Muscle layer of duodenum (tissue), 2 donors: ENCODE measurements around the gene RAD54L.

ENCODE experiments used
- H3K27ac ChIP-seq: one replicate; pipeline ENCODE4 v1.7.0; 2013; ENCODE audit warnings: mild to moderate bottlenecking, low read length
- H3K27me3 ChIP-seq: one replicate; pipeline ENCODE4 v1.7.0; 2013; ENCODE audit warnings: low read depth, mild to moderate bottlenecking, control low read depth, low read length
- H3K36me3 ChIP-seq, 2 donors: one replicate each; pipeline ENCODE4 v1.7.0; 2013; ENCODE audit warnings: low read length in 2 of 2, control low read depth in 1 of 2, mild to moderate bottlenecking in 1 of 2; ENCODE audit not compliant: insufficient read depth in 2 of 2, control insufficient read depth in 1 of 2
- H3K4me1 ChIP-seq, 2 donors: one replicate each; pipeline ENCODE4 v1.7.0; 2013; ENCODE audit warnings: low read length in 2 of 2, mild to moderate bottlenecking in 2 of 2, control low read depth in 1 of 2, moderate library complexity in 1 of 2; ENCODE audit not compliant: insufficient read depth in 2 of 2, control insufficient read depth in 1 of 2
- H3K4me3 ChIP-seq, 2 donors: one replicate each; pipeline ENCODE4 v1.7.0; 2013; ENCODE audit warnings: low read length in 2 of 2, low read depth in 1 of 2, mild to moderate bottlenecking in 1 of 2
- H3K9me3 ChIP-seq, 2 donors: one replicate each; pipeline ENCODE4 v1.7.0; 2013; ENCODE audit warnings: low read length in 2 of 2, control low read depth in 1 of 2, mild to moderate bottlenecking in 1 of 2; ENCODE audit not compliant: control insufficient read depth in 1 of 2
- donor health status: healthy.

Gene RAD54L

GRCh38 chr1:46289134-46289494, 41.6 kb downstream of the RAD54L start:
- Histone ChIP-seq H3K4me1 (no peaks in the 10 kb centered on the region), H3K27ac (no peak overlapping the region), H3K9me3 (no peaks in the 10 kb centered on the region), H3K27me3 (no peaks in the 10 kb centered on the region), H3K4me3 (no peak overlapping the region), H3K36me3 (peaks cover 30 to 66% of the 10 kb centered on the region in 2 donors)

- H3K9me3 ChIP-seq = no peaks in the 10 kb centered on the region
- H3K27me3 ChIP-seq = no peaks in the 10 kb centered on the region
- H3K27ac ChIP-seq = no peak overlapping the region
- peaks cover 21 to 60% of the 10 kb centered on the region in 2 donors for H3K36me3 ChIP-seq
- no peaks in the 10 kb centered on the region for H3K4me1 ChIP-seq
- no peak overlapping the region for H3K4me3 ChIP-seq
These were observed 42.4 kb downstream of the RAD54L start for GRCh38 chr1:46289976-46290375.

DNA sequence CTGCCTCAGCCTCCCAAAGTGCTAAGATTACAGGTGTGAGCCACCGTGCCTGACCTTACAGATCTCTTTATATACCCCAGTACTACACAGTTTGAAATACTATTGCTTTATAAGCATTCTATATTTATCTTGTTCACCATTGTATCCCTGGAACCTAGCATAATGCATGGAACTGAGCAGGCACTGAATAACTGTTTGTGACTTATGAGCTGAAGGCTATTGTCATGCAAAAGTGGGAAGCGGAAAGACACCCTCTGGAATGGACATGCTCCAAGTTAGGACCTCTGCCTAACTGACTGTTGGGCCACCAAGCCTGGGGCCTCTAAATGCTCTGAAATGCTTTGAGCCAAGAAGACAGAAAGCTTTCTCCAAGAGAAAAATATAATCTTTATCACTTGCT, 47.7 kb downstream of the RAD54L start:
- no peak overlapping the region for H3K4me3 ChIP-seq
- H3K4me1 ChIP-seq = peaks cover under 1 to 12% of the 10 kb centered on the region in 2 donors
- H3K27me3 ChIP-seq = no peaks in the 10 kb centered on the region
- H3K27ac ChIP-seq = no peak overlapping the region
- no peaks in the 10 kb centered on the region for H3K9me3 ChIP-seq
- peaks cover 26 to 37% of the 10 kb centered on the region in 2 donors for H3K36me3 ChIP-seq

- Histone ChIP-seq H3K9me3 (no peaks in the 10 kb centered on the region), H3K4me3 (no peak overlapping the region), H3K27ac (no peak overlapping the region), H3K36me3 (peaks cover 26 to 48% of the 10 kb centered on the region in 2 donors), H3K27me3 (no peaks in the 10 kb centered on the region), H3K4me1 (peaks cover 11 to 24% of the 10 kb centered on the region in 2 donors)
These were observed 50.8 kb downstream of the RAD54L start for GRCh38 chr1:46298387-46298786.

DNA sequence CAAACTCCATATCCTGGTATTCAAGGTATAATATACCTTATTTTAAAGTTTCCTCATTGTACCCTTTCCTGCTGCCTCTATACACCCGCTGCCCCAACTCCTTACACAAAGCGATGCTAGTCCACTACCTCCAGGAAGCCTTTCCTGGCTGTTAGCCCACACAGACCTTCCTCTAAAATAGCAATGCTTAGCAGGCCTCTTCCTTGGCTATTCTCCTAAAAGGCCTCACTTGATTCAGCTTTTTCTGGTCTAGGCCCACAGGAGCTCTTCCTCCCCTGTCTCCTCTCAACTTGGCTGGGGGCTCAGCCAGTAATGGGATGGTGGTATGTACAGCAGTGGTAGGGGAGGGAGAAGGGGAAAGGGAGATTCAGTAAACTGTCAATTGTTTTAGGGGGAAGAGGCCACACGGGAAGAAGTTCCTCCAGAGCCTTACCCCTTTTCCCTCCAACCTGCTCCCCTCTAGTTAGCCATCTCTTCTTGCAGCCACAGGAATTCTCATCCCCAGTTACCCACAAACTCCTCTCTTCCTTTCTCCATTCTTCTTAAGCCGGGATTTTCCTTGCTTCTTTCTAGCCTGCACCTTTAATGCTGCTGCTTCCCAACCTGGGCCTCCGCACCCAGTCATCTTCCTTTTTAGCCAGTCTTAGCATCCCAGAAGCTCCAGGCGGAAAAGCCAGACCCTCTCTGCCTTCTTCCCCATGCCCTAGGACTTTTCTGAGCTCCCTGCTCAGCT, 53.3 kb downstream of the RAD54L start:
- no peaks in the 10 kb centered on the region for H3K27me3 ChIP-seq
- peaks cover 11 to 39% of the 10 kb centered on the region in 2 donors for H3K4me1 ChIP-seq
- peak overlapping the region; percentile 89 for H3K27ac ChIP-seq
- no peaks in the 10 kb centered on the region for H3K9me3 ChIP-seq
- peak overlapping the region; percentile 90 to 94 for H3K4me3 ChIP-seq
- peaks cover 20 to 31% of the 10 kb centered on the region in 2 donors for H3K36me3 ChIP-seq

DNA sequence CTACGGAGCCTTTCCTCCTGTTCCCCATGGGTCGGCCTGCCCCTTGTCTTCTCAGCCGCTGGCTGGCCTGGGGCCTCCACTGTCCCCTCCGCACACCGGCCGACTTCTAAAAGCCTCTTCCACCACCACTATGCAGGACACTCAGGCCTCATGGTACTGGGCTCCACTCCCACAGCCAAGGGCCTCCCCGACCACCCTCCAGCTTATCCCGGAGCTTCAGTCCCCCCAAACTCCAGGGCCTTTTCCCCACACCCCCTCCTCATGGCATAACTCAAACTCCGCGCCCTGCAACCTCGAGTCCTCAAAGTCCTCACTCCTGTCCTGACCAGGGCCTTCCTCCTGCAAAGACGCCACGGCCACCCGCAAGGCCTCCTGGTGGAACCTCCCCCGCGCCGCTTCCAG, 53.8 kb downstream of the RAD54L start:
- Histone ChIP-seq H3K9me3 (no peaks in the 10 kb centered on the region), H3K27me3 (no peaks in the 10 kb centered on the region), H3K4me3 (peak overlapping the region; percentile 90 to 94), H3K27ac (peak overlapping the region; percentile 89), H3K4me1 (peaks cover 11 to 43% of the 10 kb centered on the region in 2 donors), H3K36me3 (peaks cover 17 to 30% of the 10 kb centered on the region in 2 donors)

- Histone ChIP-seq H3K9me3 (no peaks in the 10 kb centered on the region), H3K27me3 (no peaks in the 10 kb centered on the region), H3K36me3 (peaks cover 11 to 24% of the 10 kb centered on the region in 2 donors), H3K27ac (peak overlapping the region; percentile 89), H3K4me1 (peaks cover 11 to 48% of the 10 kb centered on the region in 2 donors), H3K4me3 (peak overlapping the region; percentile 90 to 94)
These were observed 54.5 kb downstream of the RAD54L start for GRCh38 chr1:46301808-46302640.

- Histone ChIP-seq H3K4me1 (peaks cover 12 to 54% of the 10 kb centered on the region in 2 donors), H3K4me3 (peak overlapping the region; percentile 90 to 94), H3K36me3 (peaks cover 8 to 18% of the 10 kb centered on the region in 2 donors), H3K27me3 (no peaks in the 10 kb centered on the region), H3K9me3 (no peaks in the 10 kb centered on the region), H3K27ac (peak overlapping the region; percentile 89)
These were observed 55.1 kb downstream of the RAD54L start for GRCh38 chr1:46302641-46303037.

DNA sequence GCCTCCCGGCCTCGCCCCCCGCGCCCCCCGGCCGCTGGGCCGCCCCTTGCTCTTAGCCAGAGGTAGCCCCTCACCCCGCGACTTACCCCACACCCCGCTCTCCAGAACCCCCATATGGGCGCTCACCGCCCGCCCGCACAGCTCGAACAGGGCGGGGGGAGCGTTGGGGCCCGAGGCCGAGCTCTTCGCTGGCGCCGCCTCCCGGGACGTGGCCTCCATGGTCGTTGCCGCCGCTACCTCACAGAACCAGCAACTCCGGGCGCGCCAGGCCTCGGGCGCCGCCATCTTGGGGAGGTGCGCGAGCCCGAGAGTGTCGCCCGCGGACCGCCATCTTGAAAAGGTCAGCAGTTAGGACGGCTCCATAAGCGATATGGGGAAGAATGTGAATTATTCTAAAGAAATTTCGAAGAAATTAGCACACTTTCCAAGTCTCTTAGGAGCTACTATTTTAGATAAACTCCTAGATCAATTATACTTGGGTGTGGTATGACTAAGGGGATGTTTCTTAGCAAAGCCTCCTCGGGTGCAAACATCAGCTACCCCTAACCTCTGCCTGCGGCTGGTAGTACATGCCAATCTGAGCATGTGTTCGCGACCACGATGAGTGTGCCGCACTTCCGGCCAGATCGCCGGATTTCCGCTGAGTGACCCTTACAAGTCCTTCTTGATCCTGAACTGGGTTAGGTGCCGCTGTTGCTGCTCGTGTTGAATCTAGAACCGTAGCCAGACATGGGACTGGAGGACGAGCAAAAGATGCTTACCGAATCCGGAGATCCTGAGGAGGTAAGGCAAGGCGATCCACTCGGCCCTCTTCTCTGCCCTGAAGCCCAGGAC, 55.7 kb downstream of the RAD54L start, which contains the start of the genes LRRC41 and UQCRH:
LRRC41 (minus strand) TSS at position 579 of the 834 bp plus-strand sequence; CDS start at position 285, 294 bp downstream.
UQCRH (plus strand) TSS at position 661 of the 834 bp plus-strand sequence; CDS start at position 730, 69 bp downstream.
- Histone ChIP-seq H3K4me1 (peaks cover 18 to 58% of the 10 kb centered on the region in 2 donors), H3K27me3 (no peaks in the 10 kb centered on the region), H3K4me3 (peak within 1 kb of the TSS; percentile 90 to 94), H3K9me3 (no peaks in the 10 kb centered on the region), H3K27ac (peak within 1 kb of the TSS; percentile 89), H3K36me3 (peaks cover 8 to 16% of the 10 kb centered on the region in 2 donors)

DNA sequence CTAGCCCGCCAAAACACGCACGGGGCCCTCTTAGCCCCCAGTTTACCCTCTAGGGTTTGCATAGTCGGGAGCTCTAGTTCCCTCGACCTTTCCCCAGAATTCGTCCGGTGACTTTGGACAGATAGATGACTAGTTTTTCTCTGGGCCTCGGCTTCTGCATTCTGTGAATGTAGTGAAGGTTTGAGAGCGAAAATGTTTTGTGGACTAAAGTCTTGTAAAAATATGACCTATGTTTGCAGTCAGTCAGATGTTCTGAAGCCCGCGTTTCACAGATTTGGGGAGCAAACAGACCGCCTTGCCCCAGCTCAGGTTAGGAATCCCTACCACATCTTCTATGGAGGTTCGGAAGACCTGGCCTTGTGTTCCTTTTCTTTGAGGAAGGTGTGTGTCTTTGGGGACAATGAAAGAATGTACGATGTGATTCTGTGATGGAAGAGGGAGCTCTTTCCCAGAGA, 56.3 kb downstream of the RAD54L start:
- Histone ChIP-seq H3K4me3 (peak overlapping the region; percentile 90 to 94), H3K36me3 (peaks cover 11 to 16% of the 10 kb centered on the region in 2 donors), H3K27me3 (no peaks in the 10 kb centered on the region), H3K27ac (peak overlapping the region; percentile 89), H3K9me3 (no peaks in the 10 kb centered on the region), H3K4me1 (peaks cover 18 to 58% of the 10 kb centered on the region in 2 donors)
